ENCODE measurements around the gene MISP. TPM values are rescaled to one million over a fixed set of nuclear protein-coding genes. Genes with fewer than 3 reads are reported as not detected.
A peak's percentile ranks its signal among the peaks of the same experiment; 100 is the strongest.
"Not testable (repeated sequence)": the region's sequence is repeated elsewhere in the genome, so short reads cannot be mapped to it uniquely, and the experiment has no call there.

Gene MISP
- 10 to 100 TPM; 14.9 to 23.6 TPM for total RNA-seq
- polyA plus RNA-seq, result 10 to 100 TPM; 20.5 to 23.7 TPM
- long read RNA-seq, donor 1, partial matches to known transcripts, result 0 of 4 reads
- long read RNA-seq, donor 1, other reads (novel, unspliced or antisense), result 0 of 4 reads
- long read RNA-seq, donor 2, result 0 reads
- long read RNA-seq, donor 3, partial matches to known transcripts, result 0 of 1 reads
- long read RNA-seq, donor 3, other reads (novel, unspliced or antisense), result 0 of 1 reads
- long read RNA-seq, donor 4, result 0 reads
- long read RNA-seq, donor 5, partial matches to known transcripts, result 5 of 8 reads
- long read RNA-seq, donor 5, other reads (novel, unspliced or antisense), result 0 of 8 reads

GRCh38 chr19:750640-751423 lies at the start of gene MISP:
TSS of gene MISP (plus strand) at chr19:751112. CDS start at chr19:756947, 5,835 bp downstream.
- peak in 2 of 3 donors; percentile 47 to 69 for DNase-seq
- Histone ChIP-seq H3K4me3 (no peak within 1 kb of the TSS), H3K9ac (ENCODE audit: insufficient read depth in 1 of 2, low read length in 2 of 2) (no peak within 1 kb of the TSS), H3K27ac (ENCODE audit: low read depth in 1 of 2, low read length in 1 of 2) (peak within 1 kb of the TSS in 1 of 2 donors; percentile 76), H3K9me3 (ENCODE audit: control insufficient read depth in 4 of 4, insufficient read depth in 3 of 4, low read length in 3 of 4) (peaks cover 0 to 8% (median 0%) of the 10 kb centered on the region in 4 donors), H3K27me3 (ENCODE audit: control insufficient read depth in 3 of 3, insufficient read depth in 3 of 3, low read length in 2 of 3) (no peaks in the 10 kb centered on the region), H3K4me1 (ENCODE audit: control insufficient read depth in 5 of 5, insufficient read depth in 5 of 5, low read length in 5 of 5) (peaks cover 0 to 5% (median 0%) of the 10 kb centered on the region in 5 donors), H3K36me3 (ENCODE audit: control insufficient read depth in 4 of 4, insufficient read depth in 4 of 4, low read length in 4 of 4) (peaks cover 0 to 15% (median 4%) of the 10 kb centered on the region in 4 donors)
- no peak for TF ChIP-seq CTCF (IDR thresholded peaks at IDR 0.05; ENCODE audit: control extremely low read depth, extremely low read depth)
- ATAC-seq (ENCODE audit: insufficient read depth, low FRiP score), result no peak
- WGBS, 2 donors, result 54 to 74% methylated on average over 30 to 31 of the region's 31 CpGs

GRCh38 chr19:702847-703246 lies 48.1 kb upstream of the MISP start:
- not testable (repeated sequence) for H3K27ac ChIP-seq (ENCODE audit: low read depth in 1 of 2, low read length in 1 of 2); H3K27me3 ChIP-seq (ENCODE audit: control insufficient read depth in 3 of 3, insufficient read depth in 3 of 3, low read length in 2 of 3); ATAC-seq (ENCODE audit: insufficient read depth, low FRiP score)

GRCh38 chr19:703329-703650 lies 47.6 kb upstream of the MISP start:
- peaks cover 0 to 5% (median 0%) of the 10 kb centered on the region in 5 donors for H3K4me1 ChIP-seq (ENCODE audit: control insufficient read depth in 5 of 5, insufficient read depth in 5 of 5, low read length in 5 of 5)
- no peak overlapping the region for H3K9ac ChIP-seq (ENCODE audit: insufficient read depth in 1 of 2, low read length in 2 of 2)
- H3K36me3 ChIP-seq (ENCODE audit: control insufficient read depth in 4 of 4, insufficient read depth in 4 of 4, low read length in 4 of 4), result no peaks in the 10 kb centered on the region
- ATAC-seq (ENCODE audit: insufficient read depth, low FRiP score), result no peak
- no peak overlapping the region for H3K4me3 ChIP-seq
- no peak for TF ChIP-seq CTCF (IDR thresholded peaks at IDR 0.05; ENCODE audit: control extremely low read depth, extremely low read depth)
- DNase-seq, result no peak
- H3K9me3 ChIP-seq (ENCODE audit: control insufficient read depth in 4 of 4, insufficient read depth in 3 of 4, low read length in 3 of 4), result peaks cover 0 to 3% (median 0%) of the 10 kb centered on the region in 4 donors
- WGBS, 2 donors, result 12 to 36% methylated on average over 4 of the region's 4 CpGs
- peak overlapping the region in 1 of 2 donors; percentile 49 for H3K27ac ChIP-seq (ENCODE audit: low read depth in 1 of 2, low read length in 1 of 2)
- peaks cover 0 to 6% (median 0%) of the 10 kb centered on the region in 3 donors for H3K27me3 ChIP-seq (ENCODE audit: control insufficient read depth in 3 of 3, insufficient read depth in 3 of 3, low read length in 2 of 3)

More at GRCh38 chr19:702847-703246, 48.1 kb upstream of the MISP start:
- H3K9me3 ChIP-seq (ENCODE audit: control insufficient read depth in 4 of 4, insufficient read depth in 3 of 4, low read length in 3 of 4); DNase-seq; H3K9ac ChIP-seq (ENCODE audit: insufficient read depth in 1 of 2, low read length in 2 of 2); H3K4me3 ChIP-seq; H3K4me1 ChIP-seq (ENCODE audit: control insufficient read depth in 5 of 5, insufficient read depth in 5 of 5, low read length in 5 of 5); H3K36me3 ChIP-seq (ENCODE audit: control insufficient read depth in 4 of 4, insufficient read depth in 4 of 4, low read length in 4 of 4): not testable (repeated sequence)
- WGBS, 2 donors, result 61 to 71% methylated on average over 6 of the region's 6 CpGs
